Large intestine (tissue), 3 donors: ENCODE results near the gene MAP4. TPM values are rescaled to one million over a fixed set of nuclear protein-coding genes. Genes with fewer than 3 reads are reported as not detected.
A peak's percentile ranks its signal among the peaks of the same experiment; 100 is the strongest.

ENCODE experiments used
- DNase-seq, 2 donors: peaks; one replicate each; pipeline versions ENCODE4 v3.0.0 to v3.0.0-alpha.2; 2013
- H3K27ac ChIP-seq: one replicate; pipeline ENCODE4 v1.5.1; 2013; ENCODE audit warnings: low read length
- H3K27me3 ChIP-seq: 2 replicates; pipeline ENCODE4 v1.6.1; 2013; ENCODE audit warnings: low read length; ENCODE audit not compliant: control insufficient read depth, insufficient read depth
- H3K36me3 ChIP-seq: 2 replicates; pipeline ENCODE4 v1.6.1; 2013; ENCODE audit warnings: low read length; ENCODE audit not compliant: control insufficient read depth, insufficient read depth
- H3K4me1 ChIP-seq: one replicate; pipeline ENCODE4 v1.6.1; 2013; ENCODE audit warnings: low read length; ENCODE audit not compliant: control insufficient read depth, insufficient read depth
- H3K4me3 ChIP-seq: one replicate; pipeline ENCODE4 v1.5.1; 2013; ENCODE audit warnings: low read length
- H3K9me3 ChIP-seq: one replicate; pipeline ENCODE4 v1.6.1; 2013; ENCODE audit warnings: mild to moderate bottlenecking, low read depth, low read length, moderate library complexity; ENCODE audit not compliant: control insufficient read depth
- WGBS: methylation state at CpG from one replicate; pipeline ENCODE4 v1.1.5; 2013; ENCODE audit warnings: low lambda C conversion rate; ENCODE audit not compliant: insufficient coverage; 5-methylcytosine and 5-hydroxymethylcytosine counted together
- polyA plus RNA-seq: library from polyadenylated mRNA; unstranded; fragments of 120-200 nt; gene quantifications from one replicate; pipeline ENCODE4 v1.2.1, GENCODE V29; 2013

Gene MAP4
- polyA plus RNA-seq, 1 donor = 96.4 TPM

- Histone ChIP-seq H3K9me3 (no peaks in the 10 kb centered on the region), H3K27ac (no peak overlapping the region), H3K27me3 (no peaks in the 10 kb centered on the region), H3K4me3 (no peak overlapping the region), H3K36me3 (peaks cover 83% of the 10 kb centered on the region), H3K4me1 (no peaks in the 10 kb centered on the region)
- DNase-seq = no peak
- WGBS = no CpG with 5 or more reads among the region's 14 CpGs
These were observed 161.3 kb downstream of the MAP4 start for GRCh38 chr3:47854720-47855455.

- Histone ChIP-seq H3K4me3 (no peak overlapping the region), H3K27ac (no peak overlapping the region), H3K4me1 (no peaks in the 10 kb centered on the region), H3K27me3 (no peaks in the 10 kb centered on the region), H3K36me3 (peaks cover 87% of the 10 kb centered on the region), H3K9me3 (no peaks in the 10 kb centered on the region)
- no peak for DNase-seq
- 89% methylated on average over 3 of the region's 11 CpGs for WGBS
These were observed 161.9 kb downstream of the MAP4 start for GRCh38 chr3:47854267-47854666.

GRCh38 chr3:47852604-47853602 is 163.3 kb downstream of the MAP4 start:
- Histone ChIP-seq H3K27ac (no peak overlapping the region), H3K27me3 (no peaks in the 10 kb centered on the region), H3K4me3 (no peak overlapping the region), H3K36me3 (peaks cover 91% of the 10 kb centered on the region), H3K4me1 (no peaks in the 10 kb centered on the region), H3K9me3 (no peaks in the 10 kb centered on the region)
- DNase-seq = no peak
- no CpG with 5 or more reads among the region's 36 CpGs for WGBS

- Histone ChIP-seq H3K9me3 (no peaks in the 10 kb centered on the region), H3K27ac (no peak overlapping the region), H3K36me3 (peaks cover 94% of the 10 kb centered on the region), H3K4me3 (no peak overlapping the region), H3K4me1 (no peaks in the 10 kb centered on the region), H3K27me3 (no peaks in the 10 kb centered on the region)
- WGBS = 100% methylated on average over 1 of the region's 12 CpGs
- DNase-seq = no peak
These were observed 164.2 kb downstream of the MAP4 start for GRCh38 chr3:47851888-47852603.

GRCh38 chr3:47850564-47851410 is 165.4 kb downstream of the MAP4 start:
- Histone ChIP-seq H3K9me3 (no peaks in the 10 kb centered on the region), H3K27ac (no peak overlapping the region), H3K27me3 (no peaks in the 10 kb centered on the region), H3K4me3 (no peak overlapping the region), H3K36me3 (peaks cover 95% of the 10 kb centered on the region), H3K4me1 (no peaks in the 10 kb centered on the region)
- 60% methylated on average over 1 of the region's 14 CpGs for WGBS
- DNase-seq = no peak

GRCh38 chr3:47849699-47850563 is 166.3 kb downstream of the MAP4 start:
- no peaks in the 10 kb centered on the region for H3K4me1 ChIP-seq
- H3K27me3 ChIP-seq = no peaks in the 10 kb centered on the region
- no peaks in the 10 kb centered on the region for H3K9me3 ChIP-seq
- no peak overlapping the region for H3K4me3 ChIP-seq
- no peak overlapping the region for H3K27ac ChIP-seq
- no CpG with 5 or more reads among the region's 35 CpGs for WGBS
- peak in 1 of 2 donors; percentile 28 for DNase-seq
- peaks cover 95% of the 10 kb centered on the region for H3K36me3 ChIP-seq

GRCh38 chr3:47849186-47849698 is 167.0 kb downstream of the MAP4 start:
- Histone ChIP-seq H3K9me3 (no peaks in the 10 kb centered on the region), H3K27me3 (no peaks in the 10 kb centered on the region), H3K36me3 (peaks cover 95% of the 10 kb centered on the region), H3K4me1 (no peaks in the 10 kb centered on the region), H3K27ac (no peak overlapping the region), H3K4me3 (no peak overlapping the region)
- WGBS = no CpG with 5 or more reads among the region's 14 CpGs
- no peak for DNase-seq

- Histone ChIP-seq H3K36me3 (peaks cover 97% of the 10 kb centered on the region), H3K27ac (no peak overlapping the region), H3K9me3 (no peaks in the 10 kb centered on the region), H3K4me3 (no peak overlapping the region), H3K4me1 (no peaks in the 10 kb centered on the region), H3K27me3 (no peaks in the 10 kb centered on the region)
- no peak for DNase-seq
- WGBS = no CpG with 5 or more reads among the region's 23 CpGs
These were observed 167.6 kb downstream of the MAP4 start for GRCh38 chr3:47848599-47849117.
